ENCODE data around the gene GNB3.

DNA sequence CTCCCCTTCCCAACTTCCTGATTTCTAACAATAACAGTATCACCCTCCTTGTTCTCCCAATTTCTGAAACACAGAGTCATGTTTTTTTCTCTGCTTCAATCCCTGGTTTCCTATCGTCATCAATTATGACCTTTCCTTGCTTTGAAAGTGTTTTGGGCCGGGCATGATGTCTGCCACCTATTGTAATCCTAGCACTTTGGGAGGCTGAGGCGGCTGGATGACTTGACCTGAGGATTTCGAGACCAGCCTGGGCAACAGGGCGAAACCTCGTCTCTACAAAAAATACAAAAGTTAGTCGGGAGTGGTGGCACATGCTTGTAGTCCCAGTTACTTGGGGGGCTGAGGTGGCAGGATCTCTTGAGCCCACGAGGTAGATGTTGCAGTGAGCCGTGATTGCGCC lies 31.7 kb upstream of the GNB3 start:
- TF ChIP-seq, protein P1, sequence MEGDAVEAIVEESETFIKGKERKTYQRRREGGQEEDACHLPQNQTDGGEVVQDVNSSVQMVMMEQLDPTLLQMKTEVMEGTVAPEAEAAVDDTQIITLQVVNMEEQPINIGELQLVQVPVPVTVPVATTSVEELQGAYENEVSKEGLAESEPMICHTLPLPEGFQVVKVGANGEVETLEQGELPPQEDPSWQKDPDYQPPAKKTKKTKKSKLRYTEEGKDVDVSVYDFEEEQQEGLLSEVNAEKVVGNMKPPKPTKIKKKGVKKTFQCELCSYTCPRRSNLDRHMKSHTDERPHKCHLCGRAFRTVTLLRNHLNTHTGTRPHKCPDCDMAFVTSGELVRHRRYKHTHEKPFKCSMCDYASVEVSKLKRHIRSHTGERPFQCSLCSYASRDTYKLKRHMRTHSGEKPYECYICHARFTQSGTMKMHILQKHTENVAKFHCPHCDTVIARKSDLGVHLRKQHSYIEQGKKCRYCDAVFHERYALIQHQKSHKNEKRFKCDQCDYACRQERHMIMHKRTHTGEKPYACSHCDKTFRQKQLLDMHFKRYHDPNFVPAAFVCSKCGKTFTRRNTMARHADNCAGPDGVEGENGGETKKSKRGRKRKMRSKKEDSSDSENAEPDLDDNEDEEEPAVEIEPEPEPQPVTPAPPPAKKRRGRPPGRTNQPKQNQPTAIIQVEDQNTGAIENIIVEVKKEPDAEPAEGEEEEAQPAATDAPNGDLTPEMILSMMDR (IDR thresholded peaks at IDR 0.05; ENCODE audit: insufficient read depth, low read length), result no peak
- no peak for TF ChIP-seq POLR2AphosphoS5 (IDR thresholded peaks at IDR 0.05; ENCODE audit: low read depth)
